RWPE2 (cell line): Measurements from ENCODE around the gene HPSE2.

Experiments used
- ATAC-seq: fragments of 200-7000 bp; cut with Tn5 transposase; 3 replicates; pipeline ENCODE4 v1.9.1; 2021; ENCODE audit warnings: low read depth
- DNase-seq: peaks from one replicate; pipeline ENCODE4 v3.0.0-alpha.2; 2020; ENCODE audit warnings: low spot score
- H3K27ac ChIP-seq: fragments of 450-650 bp; 2 replicates; pipeline ENCODE4 v1.5.1; 2017; ENCODE audit warnings: mild to moderate bottlenecking; ENCODE audit not compliant: poor library complexity, severe bottlenecking
- H3K27me3 ChIP-seq: fragments of 250-450 bp; sonication (Bioruptor Pico); 2 replicates; pipeline ENCODE4 v1.5.1; 2021; ENCODE audit warnings: mild to moderate bottlenecking, moderate library complexity; ENCODE audit not compliant: insufficient read depth, poor library complexity, severe bottlenecking
- H3K36me3 ChIP-seq: fragments of 250-450 bp; sonication (Bioruptor Pico); 2 replicates; pipeline ENCODE4 v1.5.1; 2020; ENCODE audit warnings: low read depth, mild to moderate bottlenecking, moderate library complexity
- H3K4me1 ChIP-seq: fragments of 250-450 bp; sonication (Bioruptor Pico); 2 replicates; pipeline ENCODE4 v1.5.1; 2021; ENCODE audit warnings: mild to moderate bottlenecking, moderate library complexity; ENCODE audit not compliant: insufficient read depth, poor library complexity, severe bottlenecking
- H3K4me3 ChIP-seq: fragments of 250-450 bp; sonication (Bioruptor Pico); 2 replicates; pipeline ENCODE4 v1.5.1; 2021; ENCODE audit warnings: mild to moderate bottlenecking, moderate library complexity; ENCODE audit not compliant: severe bottlenecking
- H3K9me3 ChIP-seq: fragments of 250-450 bp; sonication (Bioruptor Pico); 2 replicates; pipeline ENCODE4 v1.5.1; 2021; ENCODE audit warnings: mild to moderate bottlenecking, moderate library complexity; ENCODE audit not compliant: severe bottlenecking
- TF ChIP-seq, protein P1 (sequence below): fragments of 450-650 bp; IDR thresholded peaks from one replicate; pipeline ENCODE4 v1.5.1; 2017; ENCODE audit warnings: mild to moderate bottlenecking, moderate library complexity; ENCODE audit not compliant: poor library complexity, severe bottlenecking

The HPSE2 gene

DNA sequence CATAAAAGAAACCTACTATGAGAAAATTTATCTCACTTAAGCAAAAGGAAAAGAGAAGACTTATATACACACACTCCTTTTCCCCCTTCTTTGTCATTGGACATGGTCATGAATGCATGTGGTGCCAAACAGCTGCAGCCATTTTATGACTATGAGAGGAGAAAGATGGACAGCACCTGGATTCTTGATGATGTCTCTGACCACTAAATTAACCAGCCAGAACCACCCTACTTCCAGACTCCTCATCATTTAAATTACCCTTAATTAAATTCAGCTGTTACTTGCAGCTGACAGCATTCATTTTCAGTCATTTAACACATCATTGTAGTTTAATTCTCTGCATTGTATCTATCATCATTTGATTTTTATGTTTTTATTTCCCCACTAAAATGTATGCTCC lies 409.9 kb downstream of the HPSE2 start:
- Histone ChIP-seq H3K9me3 (no peaks in the 10 kb centered on the region), H3K36me3 (no peaks in the 10 kb centered on the region), H3K27ac (no peak overlapping the region), H3K4me3 (no peak overlapping the region), H3K27me3 (peaks cover 5% of the 10 kb centered on the region), H3K4me1 (no peaks in the 10 kb centered on the region)
- TF ChIP-seq, protein P1, sequence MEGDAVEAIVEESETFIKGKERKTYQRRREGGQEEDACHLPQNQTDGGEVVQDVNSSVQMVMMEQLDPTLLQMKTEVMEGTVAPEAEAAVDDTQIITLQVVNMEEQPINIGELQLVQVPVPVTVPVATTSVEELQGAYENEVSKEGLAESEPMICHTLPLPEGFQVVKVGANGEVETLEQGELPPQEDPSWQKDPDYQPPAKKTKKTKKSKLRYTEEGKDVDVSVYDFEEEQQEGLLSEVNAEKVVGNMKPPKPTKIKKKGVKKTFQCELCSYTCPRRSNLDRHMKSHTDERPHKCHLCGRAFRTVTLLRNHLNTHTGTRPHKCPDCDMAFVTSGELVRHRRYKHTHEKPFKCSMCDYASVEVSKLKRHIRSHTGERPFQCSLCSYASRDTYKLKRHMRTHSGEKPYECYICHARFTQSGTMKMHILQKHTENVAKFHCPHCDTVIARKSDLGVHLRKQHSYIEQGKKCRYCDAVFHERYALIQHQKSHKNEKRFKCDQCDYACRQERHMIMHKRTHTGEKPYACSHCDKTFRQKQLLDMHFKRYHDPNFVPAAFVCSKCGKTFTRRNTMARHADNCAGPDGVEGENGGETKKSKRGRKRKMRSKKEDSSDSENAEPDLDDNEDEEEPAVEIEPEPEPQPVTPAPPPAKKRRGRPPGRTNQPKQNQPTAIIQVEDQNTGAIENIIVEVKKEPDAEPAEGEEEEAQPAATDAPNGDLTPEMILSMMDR = no peak
- DNase-seq = no peak
- ATAC-seq = no peak

DNA sequence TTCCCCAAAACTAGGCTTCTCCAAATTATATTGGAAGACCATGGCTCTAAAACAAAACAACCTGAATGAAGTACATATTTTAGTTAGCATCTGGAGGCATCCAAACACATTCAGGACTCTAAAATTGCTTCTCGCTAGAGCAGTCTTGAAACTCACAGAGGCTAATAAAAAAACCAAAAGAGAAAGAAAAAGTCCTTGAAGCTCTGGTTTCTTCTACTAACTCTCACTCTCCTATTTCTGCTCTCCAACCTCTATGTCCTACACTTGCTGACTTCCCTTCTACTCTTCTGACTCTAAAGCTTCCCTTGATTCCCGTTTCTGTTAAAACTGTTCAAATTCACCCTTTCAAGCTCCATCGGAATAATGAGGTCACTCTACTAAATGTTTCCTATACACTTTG lies 418.3 kb downstream of the HPSE2 start:
- TF ChIP-seq, protein P1 = no peak
- DNase-seq = no peak
- no peaks in the 10 kb centered on the region for H3K36me3 ChIP-seq
- ATAC-seq = no peak
- no peak overlapping the region for H3K27ac ChIP-seq
- H3K4me1 ChIP-seq = no peaks in the 10 kb centered on the region
- no peaks in the 10 kb centered on the region for H3K9me3 ChIP-seq
- H3K4me3 ChIP-seq = no peak overlapping the region
- H3K27me3 ChIP-seq = peaks cover 8% of the 10 kb centered on the region

DNA sequence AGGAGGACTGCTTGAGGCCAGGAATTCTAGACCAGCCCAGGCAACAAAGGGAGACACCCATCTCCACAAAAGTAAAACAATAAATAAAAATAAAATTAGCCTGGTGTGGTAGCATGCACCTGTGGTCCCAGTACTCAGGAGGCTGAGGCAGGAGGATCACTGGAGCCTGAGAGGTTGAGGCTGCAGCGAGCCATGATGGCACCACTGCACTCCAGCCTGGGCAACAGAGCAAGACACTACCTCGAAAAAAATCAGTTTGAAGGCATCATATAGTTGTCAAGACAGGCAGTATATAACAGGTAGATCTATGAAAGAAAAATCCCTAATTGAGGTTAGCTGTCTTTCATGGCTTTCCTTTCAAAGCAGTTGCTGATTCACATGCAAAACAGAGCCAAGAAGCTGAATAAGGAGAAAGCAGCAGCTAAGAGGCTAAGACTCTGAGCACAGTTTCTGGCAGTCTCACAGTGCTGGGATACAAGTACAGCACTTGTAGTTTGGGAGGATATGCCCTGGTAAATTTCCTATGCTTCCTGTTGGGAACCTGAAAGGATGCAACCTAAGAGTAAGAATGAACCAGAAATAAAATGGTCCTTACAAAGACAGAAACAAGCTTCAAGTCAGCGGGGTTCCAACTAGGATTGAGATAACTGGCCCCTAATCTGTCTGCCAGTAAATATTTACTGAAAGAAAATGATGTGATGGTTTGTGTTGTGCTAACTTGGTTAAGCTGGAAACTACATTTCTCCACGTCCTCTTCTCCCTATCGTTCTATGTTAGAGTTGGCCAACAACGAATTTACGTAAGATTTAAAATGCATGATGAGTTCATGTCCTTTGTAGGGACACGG lies 420.4 kb downstream of the HPSE2 start:
- DNase-seq (no peak), ATAC-seq (no peak)
- Histone ChIP-seq H3K36me3 (no peaks in the 10 kb centered on the region), H3K27me3 (peaks cover 14% of the 10 kb centered on the region), H3K27ac (no peak overlapping the region), H3K4me3 (no peak overlapping the region), H3K4me1 (no peaks in the 10 kb centered on the region), H3K9me3 (no peaks in the 10 kb centered on the region)
- TF ChIP-seq, protein P1 = no peak

DNA sequence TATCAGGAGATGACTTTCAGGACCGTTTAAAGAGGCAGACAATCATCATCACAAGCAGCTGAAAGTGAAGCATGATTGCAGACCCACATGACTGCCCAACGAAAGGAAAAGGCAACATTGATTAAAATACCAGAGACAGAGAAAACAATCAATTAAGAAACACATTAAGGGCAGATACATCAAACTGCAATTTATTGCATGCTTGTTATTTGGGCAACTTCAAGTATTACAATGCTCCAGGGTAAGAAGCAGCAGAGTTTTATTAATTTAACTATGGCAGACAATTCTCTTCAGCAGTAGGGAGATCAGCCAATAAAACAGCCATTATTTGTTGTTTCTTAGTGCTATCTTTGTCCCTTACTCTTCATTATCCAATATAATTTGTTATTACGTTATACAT lies 421.2 kb downstream of the HPSE2 start:
- H3K27me3 ChIP-seq = peaks cover 14% of the 10 kb centered on the region
- DNase-seq (no peak), ATAC-seq (no peak)
- no peaks in the 10 kb centered on the region for H3K9me3 ChIP-seq
- H3K27ac ChIP-seq = no peak overlapping the region
- no peaks in the 10 kb centered on the region for H3K36me3 ChIP-seq
- H3K4me1 ChIP-seq = no peaks in the 10 kb centered on the region
- TF ChIP-seq, protein P1 = no peak
- H3K4me3 ChIP-seq = no peak overlapping the region

DNA sequence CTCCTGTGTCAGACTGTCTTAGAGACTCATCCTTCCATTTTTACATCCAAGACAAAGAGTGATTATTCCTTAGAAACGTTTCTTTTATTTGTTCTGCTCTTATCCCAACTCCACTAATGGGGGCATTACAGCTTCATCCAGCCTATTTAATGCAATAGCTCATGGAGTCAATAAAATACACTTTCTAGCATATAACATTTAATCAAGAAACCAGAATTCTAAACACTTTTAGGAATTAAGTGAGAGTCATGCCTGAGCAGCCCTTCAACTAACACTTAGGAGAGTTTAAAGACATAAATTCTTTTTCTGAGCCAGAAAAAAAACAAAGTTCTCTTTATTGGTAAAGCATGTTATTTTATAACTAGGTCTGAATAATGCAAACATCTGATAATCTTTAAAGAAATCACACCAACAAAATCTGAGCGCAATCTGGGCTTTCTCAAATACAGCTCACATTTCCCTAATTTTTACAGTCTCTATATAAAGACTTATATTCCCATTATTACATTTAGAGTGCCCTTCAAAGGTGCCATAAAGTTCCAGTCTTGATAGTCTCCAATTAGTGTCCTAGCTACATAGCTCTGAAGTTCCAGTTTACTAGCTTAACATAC lies 427.3 kb downstream of the HPSE2 start:
- TF ChIP-seq, protein P1 = no peak
- Histone ChIP-seq H3K27ac (no peak overlapping the region), H3K4me1 (no peaks in the 10 kb centered on the region), H3K9me3 (no peaks in the 10 kb centered on the region), H3K36me3 (no peaks in the 10 kb centered on the region), H3K27me3 (peaks cover 14% of the 10 kb centered on the region), H3K4me3 (no peak overlapping the region)
- DNase-seq = no peak
- ATAC-seq = no peak
